CD4-positive, alpha-beta memory T cell (primary cell): ENCODE data around the gene OSTC. TPM values are rescaled to one million over a fixed set of nuclear protein-coding genes. Genes with fewer than 3 reads are reported as not detected.
A peak's percentile ranks its signal among the peaks of the same experiment; 100 is the strongest.

ENCODE experiments used
- CTCF ChIA-PET: fragments of 350-600 bp; sonication (Branson Sonifier 250); formaldehyde crosslinking; loops from one replicate; lab custom pipeline; 2021; ENCODE audit warnings: inconsistent platforms; ENCODE audit not compliant: partially characterized antibody; lab: Charles Lee
- POLR2A ChIA-PET: fragments of 350-600 bp; sonication (Branson Sonifier 250); formaldehyde crosslinking; loops from one replicate; lab custom pipeline; 2021; ENCODE audit not compliant: partially characterized antibody; lab: Charles Lee
- DNase-seq, 5 donors: peaks; one replicate each; pipeline versions ENCODE4 v3.0.0 to v3.0.0-alpha.2; 2020 to 2022; ENCODE audit warnings: mixed read lengths in 1 of 5
- H3K27ac ChIP-seq: one replicate; pipeline ENCODE4 v1.7.0; 2013; ENCODE audit warnings: low read depth, low read length
- H3K27me3 ChIP-seq: 2 replicates; pipeline ENCODE4 v1.7.0; 2013; ENCODE audit warnings: mild to moderate bottlenecking, low read length, moderate library complexity; ENCODE audit not compliant: insufficient read depth
- H3K36me3 ChIP-seq: 2 replicates; pipeline ENCODE4 v1.7.0; 2013; ENCODE audit warnings: mild to moderate bottlenecking, low read length, moderate library complexity; ENCODE audit not compliant: insufficient read depth
- H3K4me1 ChIP-seq: 2 replicates; pipeline ENCODE4 v1.7.0; 2013; ENCODE audit warnings: mild to moderate bottlenecking, low read length, moderate library complexity; ENCODE audit not compliant: insufficient read depth
- H3K4me3 ChIP-seq, 2 donors: one replicate each; pipeline ENCODE4 v1.7.0; 2013; ENCODE audit warnings: low read length in 2 of 2, mild to moderate bottlenecking in 1 of 2
- H3K9me3 ChIP-seq, 2 donors: one replicate each; pipeline ENCODE4 v1.7.0; 2013; ENCODE audit warnings: low read length in 2 of 2, control low read depth in 1 of 2; ENCODE audit not compliant: control insufficient read depth in 1 of 2
- H3K27ac Mint-ChIP-seq, 7 donors: one replicate each; pipeline ENCODE4 v1.8.0; 2020 to 2021; ENCODE audit warnings: mixed read lengths in 7 of 7, mild to moderate bottlenecking in 6 of 7, inconsistent platforms in 3 of 7, moderate library complexity in 3 of 7
- H3K27me3 Mint-ChIP-seq, 2 donors: one replicate each; pipeline ENCODE4 v1.8.0; 2020 to 2021; ENCODE audit warnings: mixed read lengths in 2 of 2
- H3K36me3 Mint-ChIP-seq, 2 donors: one replicate each; pipeline ENCODE4 v1.8.0; 2020 to 2021; ENCODE audit warnings: mixed read lengths in 2 of 2, inconsistent platforms in 1 of 2, mild to moderate bottlenecking in 1 of 2
- H3K4me1 Mint-ChIP-seq, 4 donors: one replicate each; pipeline ENCODE4 v1.8.0; 2020 to 2021; ENCODE audit warnings: mixed read lengths in 4 of 4, mild to moderate bottlenecking in 1 of 4
- H3K4me3 Mint-ChIP-seq, 8 donors: one replicate each; pipeline ENCODE4 v1.8.0; 2020 to 2021; ENCODE audit warnings: mixed read lengths in 8 of 8, mild to moderate bottlenecking in 7 of 8, moderate library complexity in 6 of 8, inconsistent platforms in 3 of 8
- H3K9me3 Mint-ChIP-seq, 8 donors: one replicate each; pipeline ENCODE4 v1.8.0; 2020 to 2021; ENCODE audit warnings: mixed read lengths in 8 of 8, mild to moderate bottlenecking in 5 of 8, inconsistent platforms in 3 of 8, moderate library complexity in 1 of 8
- intact Hi-C: fragments of 100-400 bp; cut with micrococcal nuclease; formaldehyde crosslinking; loops from one replicate; pipeline ENCODE4 v1.15.1; 2023
- polyA plus RNA-seq, 2 donors: library from polyadenylated mRNA; unstranded; fragments of 300-500 nt; fragmentation: Illumina TruSeq; gene quantifications; one replicate each; pipeline ENCODE4 v1.2.3, GENCODE V29; 2021
- total RNA-seq, 2 experiments: library from RNA; stranded (reverse); gene quantifications; one replicate each; pipeline ENCODE4 v1.2.3, GENCODE V29; 2021

Gene OSTC
- total RNA-seq, result 10 to 100 TPM; 67.9 to 72.1 TPM
- 100 to 1,000 TPM; 153 to 213 TPM for polyA plus RNA-seq

DNA sequence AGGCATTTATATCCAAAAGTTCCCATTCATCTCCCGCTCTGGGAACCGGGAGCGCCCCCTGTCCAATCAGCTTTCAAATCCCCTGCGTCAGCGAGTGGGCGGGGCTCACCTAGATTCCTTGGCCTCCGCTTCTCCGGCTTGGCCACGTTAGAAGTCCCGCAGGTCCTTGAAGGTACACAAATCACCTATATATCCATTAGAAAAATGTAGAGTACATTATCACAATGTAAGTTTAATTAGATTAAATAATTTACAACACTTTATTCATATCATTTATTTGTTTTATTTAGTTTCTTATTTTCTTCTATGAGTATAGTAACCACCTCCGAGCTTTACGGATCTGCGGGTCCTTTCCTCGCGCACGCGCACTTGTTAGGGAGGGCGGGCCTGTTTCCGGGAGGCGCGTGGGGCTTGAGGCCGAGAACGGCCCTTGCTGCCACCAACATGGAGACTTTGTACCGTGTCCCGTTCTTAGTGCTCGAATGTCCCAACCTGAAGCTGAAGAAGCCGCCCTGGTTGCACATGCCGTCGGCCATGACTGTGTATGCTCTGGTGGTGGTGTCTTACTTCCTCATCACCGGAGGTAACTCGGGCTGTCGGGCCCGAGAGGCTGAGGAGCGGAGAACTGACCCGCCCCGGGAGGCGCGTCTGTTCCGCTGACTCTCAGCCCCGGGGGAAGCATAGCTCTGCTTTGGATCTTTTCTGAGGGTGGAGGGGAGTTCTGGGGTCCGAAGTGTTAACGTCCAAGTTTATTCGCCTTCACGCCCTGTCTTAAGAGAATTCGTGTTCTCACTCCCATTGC lies at the start of gene OSTC:
Gene OSTC (plus strand): TSS at position 388 of the 802 bp plus-strand sequence. CDS start 57 bp downstream, at position 445.
- Histone ChIP-seq H3K36me3 (no peaks in the 10 kb centered on the region), H3K27me3 (no peaks in the 10 kb centered on the region), H3K9me3 (no peaks in the 10 kb centered on the region), H3K27ac (peak within 1 kb of the TSS; percentile 98), H3K4me3 (peak within 1 kb of the TSS; percentile 77 to 86), H3K4me1 (peaks cover 37% of the 10 kb centered on the region)
- peak; percentile 91 to 95 (median 93) for DNase-seq
- Mint-ChIP-seq H3K9me3 (peaks cover 0 to 2% (median 0%) of the 10 kb centered on the region in 8 donors), H3K4me3 (peak within 1 kb of the TSS; percentile 93 to 99 (median 98)), H3K27ac (peak within 1 kb of the TSS; percentile 98 to 99 (median 99)), H3K4me1 (peaks cover 23 to 50% (median 37%) of the 10 kb centered on the region in 4 donors), H3K36me3 (peaks cover 9 to 22% of the 10 kb centered on the region in 2 donors), H3K27me3 (no peaks in the 10 kb centered on the region)
- POLR2A ChIA-PET, result interaction anchor here (0.6 to 3.6 kb wide), 11 partner anchors 13 to 930 kb away, joined by 3 to 40 read pairs (median 4); partner anchors contain the start of genes CYP2U1, PAPSS1 and RPL34
- CTCF ChIA-PET, result interaction anchor here (0.6 to 2.5 kb wide), 2 partner anchors 631 to 1160 kb away, joined by 4 to 7 read pairs; no protein-coding TSS in a partner anchor
- intact Hi-C loops, result loop anchor here (1.0 to 10.0 kb wide), 3 partner anchors 30 to 1164 kb away; partner anchors contain the start of genes GAR1, PAPSS1 and RPL34

DNA sequence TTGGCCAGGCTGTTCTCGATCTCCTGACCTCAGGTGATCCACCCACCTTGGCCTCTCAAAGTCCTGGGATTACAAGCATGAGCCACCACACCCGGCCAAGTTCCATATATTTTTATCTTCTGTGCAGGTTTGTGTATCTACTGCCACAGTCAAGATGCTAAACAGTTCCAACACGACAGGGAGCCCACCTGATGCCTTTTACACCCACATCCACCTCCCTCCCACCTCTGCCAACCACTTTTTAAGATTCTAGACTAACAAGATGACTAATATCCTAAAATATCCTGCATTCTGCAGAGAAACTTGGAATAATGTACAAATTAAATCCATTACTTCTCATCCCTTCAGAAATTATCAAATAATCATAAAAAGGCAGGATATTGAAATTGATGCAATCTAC lies 49.3 kb upstream of the OSTC start:
- H3K36me3 Mint-ChIP-seq, result peaks cover 0 to 5% of the 10 kb centered on the region in 2 donors
- H3K36me3 ChIP-seq, result no peaks in the 10 kb centered on the region
- H3K27me3 Mint-ChIP-seq, result no peaks in the 10 kb centered on the region
- no peak overlapping the region for H3K27ac ChIP-seq
- H3K9me3 Mint-ChIP-seq, result peaks cover 0 to under 1% (median 0%) of the 10 kb centered on the region in 8 donors
- CTCF ChIA-PET, result no interaction called here
- intact Hi-C loops, result loop anchor here (1.0 kb wide), 1 partner anchor 19 kb away; the partner anchor contains the start of gene RPL34
- no peaks in the 10 kb centered on the region for H3K27me3 ChIP-seq
- H3K4me3 ChIP-seq, result no peak overlapping the region
- POLR2A ChIA-PET, result no interaction called here
- DNase-seq, result no peak
- H3K4me3 Mint-ChIP-seq, result peak overlapping the region in 5 of 8 donors; percentile 45 to 75 (median 65)
- H3K4me1 Mint-ChIP-seq, result peaks cover 13 to 22% (median 18%) of the 10 kb centered on the region in 4 donors
- peaks cover 17% of the 10 kb centered on the region for H3K4me1 ChIP-seq
- H3K27ac Mint-ChIP-seq, result peak overlapping the region; percentile 31 to 90 (median 65)
- H3K9me3 ChIP-seq, result no peaks in the 10 kb centered on the region

DNA sequence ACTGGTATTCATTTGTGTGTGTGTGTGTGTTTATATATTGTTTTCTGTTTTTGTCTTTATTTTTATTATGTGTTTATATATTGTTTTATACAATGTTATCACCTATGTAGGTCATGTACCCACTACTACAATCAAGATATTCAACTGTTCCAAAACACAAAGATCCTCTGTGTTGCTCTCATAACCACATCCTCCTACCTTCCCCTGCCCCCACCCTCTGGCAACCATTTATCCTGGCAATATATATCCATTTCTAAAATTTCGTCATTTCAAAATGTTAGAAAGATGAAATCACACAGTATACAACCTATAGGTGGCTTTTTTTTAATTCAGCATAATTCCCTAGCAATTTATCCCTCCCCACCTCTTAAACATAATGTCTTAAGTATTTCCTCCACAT lies 48.9 kb upstream of the OSTC start:
- intact Hi-C loops, result loop anchor here (1.0 kb wide), 1 partner anchor 19 kb away; the partner anchor contains the start of gene RPL34
- POLR2A ChIA-PET, result interaction anchor here (1.3 kb wide), 1 partner anchor 19 kb away, joined by 9 read pairs; the partner anchor contains the start of gene RPL34

DNA sequence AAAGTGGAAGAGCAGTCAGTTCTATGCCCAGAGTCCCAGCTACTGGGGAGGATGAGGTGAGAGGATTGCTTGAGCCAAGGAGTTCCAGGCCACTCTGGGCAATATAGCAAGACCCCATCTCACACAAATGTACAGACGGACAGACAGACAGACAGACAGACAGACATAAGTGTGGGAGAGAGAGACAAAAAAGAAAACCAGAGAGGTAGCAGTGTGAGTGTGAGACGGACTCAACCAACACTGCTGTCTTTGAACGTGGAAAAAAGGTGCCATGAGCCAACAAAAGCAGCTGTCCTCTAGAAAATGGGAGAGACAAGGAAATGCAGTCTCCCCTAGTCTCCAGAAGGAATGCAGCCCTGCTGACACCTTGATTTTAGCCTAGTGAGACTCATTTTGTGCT lies 48.2 kb upstream of the OSTC start:
- Mint-ChIP-seq H3K9me3 (peaks cover 0 to 5% (median 0%) of the 10 kb centered on the region in 8 donors), H3K36me3 (peaks cover 0 to 6% of the 10 kb centered on the region in 2 donors), H3K27me3 (no peaks in the 10 kb centered on the region), H3K4me3 (peak overlapping the region in 3 of 8 donors; percentile 47 to 75 (median 65)), H3K4me1 (peaks cover 13 to 22% (median 18%) of the 10 kb centered on the region in 4 donors), H3K27ac (peak overlapping the region in 6 of 7 donors; percentile 31 to 90 (median 66))
- peaks cover 17% of the 10 kb centered on the region for H3K4me1 ChIP-seq
- intact Hi-C loops, result loop anchor here (1.0 kb wide), 1 partner anchor 13 kb away; no protein-coding TSS in a partner anchor
- ChIA-PET CTCF (no interaction called here), POLR2A (interaction anchor here (1.3 kb wide), 1 partner anchor 18 kb away, joined by 9 read pairs; the partner anchor contains the start of gene RPL34)
- no peaks in the 10 kb centered on the region for H3K9me3 ChIP-seq
- H3K27ac ChIP-seq, result no peak overlapping the region
- H3K4me3 ChIP-seq, result no peak overlapping the region
- no peaks in the 10 kb centered on the region for H3K27me3 ChIP-seq
- no peak for DNase-seq
- H3K36me3 ChIP-seq, result no peaks in the 10 kb centered on the region

More for the DNA sequence above, 48.9 kb upstream of the OSTC start:
- Histone ChIP-seq H3K9me3 (no peaks in the 10 kb centered on the region), H3K4me1 (peaks cover 17% of the 10 kb centered on the region), H3K27me3 (no peaks in the 10 kb centered on the region), H3K27ac (no peak overlapping the region), H3K4me3 (no peak overlapping the region), H3K36me3 (no peaks in the 10 kb centered on the region)
- no peaks in the 10 kb centered on the region for H3K27me3 Mint-ChIP-seq
- H3K27ac Mint-ChIP-seq, result peak overlapping the region in 6 of 7 donors; percentile 31 to 90 (median 76)
- H3K9me3 Mint-ChIP-seq, result peaks cover 0 to 2% (median 0%) of the 10 kb centered on the region in 8 donors
- H3K36me3 Mint-ChIP-seq, result peaks cover 0 to 3% of the 10 kb centered on the region in 2 donors
- peak overlapping the region in 7 of 8 donors; percentile 19 to 75 (median 65) for H3K4me3 Mint-ChIP-seq
- H3K4me1 Mint-ChIP-seq, result peaks cover 13 to 22% (median 18%) of the 10 kb centered on the region in 4 donors
- peak in 4 of 5 donors; percentile 19 to 47 (median 38) for DNase-seq
- CTCF ChIA-PET, result no interaction called here

DNA sequence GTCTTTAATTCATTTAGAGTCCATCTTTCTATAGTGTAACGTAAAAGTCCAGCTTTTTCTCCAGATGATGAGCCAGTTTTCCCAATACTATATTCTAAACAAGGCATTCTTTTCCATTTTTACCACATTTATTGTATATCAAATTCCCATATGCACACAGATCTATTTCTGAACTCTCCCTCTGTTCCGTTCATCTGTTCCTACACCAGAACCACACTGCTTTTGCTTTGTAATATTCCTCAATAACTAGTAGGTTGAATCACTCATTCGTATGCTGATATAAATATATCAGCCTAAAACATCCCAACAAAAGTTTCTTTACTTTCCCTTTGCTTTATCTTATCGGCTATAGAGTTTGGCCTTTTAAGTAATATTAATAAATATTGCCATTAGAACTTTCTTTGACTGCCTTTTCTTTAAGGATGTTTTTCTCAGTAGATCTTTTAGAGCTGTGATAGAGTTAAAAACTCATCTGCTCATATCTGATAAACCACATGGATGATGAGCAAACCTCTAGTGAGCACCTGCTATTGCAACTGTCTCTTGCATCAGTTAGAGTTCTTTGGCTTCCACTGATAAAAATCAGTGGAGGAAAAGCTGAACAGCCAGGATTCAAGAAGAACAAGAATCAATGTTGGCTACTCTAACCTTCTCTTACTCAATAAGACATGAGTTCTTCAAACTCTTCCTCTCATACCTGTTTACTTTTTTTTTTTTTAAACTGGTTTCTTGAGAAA lies 43.2 kb upstream of the OSTC start:
- Mint-ChIP-seq H3K27me3 (no peaks in the 10 kb centered on the region), H3K4me1 (peaks cover 0 to 16% (median 2%) of the 10 kb centered on the region in 4 donors), H3K4me3 (no peak overlapping the region), H3K36me3 (peaks cover 5 to 18% of the 10 kb centered on the region in 2 donors), H3K9me3 (peaks cover 0 to 6% (median 0%) of the 10 kb centered on the region in 8 donors), H3K27ac (peak overlapping the region in 1 of 7 donors; percentile 11)
- H3K4me1 ChIP-seq, result peaks cover 2% of the 10 kb centered on the region
- H3K27ac ChIP-seq, result no peak overlapping the region
- H3K4me3 ChIP-seq, result no peak overlapping the region
- H3K36me3 ChIP-seq, result no peaks in the 10 kb centered on the region
- intact Hi-C loops, result no loop called here
- POLR2A ChIA-PET, result interaction anchor here (1.1 kb wide), 1 partner anchor 12 kb away, joined by 5 read pairs; the partner anchor contains the start of gene RPL34
- DNase-seq, result no peak
- H3K27me3 ChIP-seq, result no peaks in the 10 kb centered on the region
- H3K9me3 ChIP-seq, result no peaks in the 10 kb centered on the region
- CTCF ChIA-PET, result interaction anchor here (1.1 kb wide), 1 partner anchor 35 kb away, joined by 3 read pairs; no protein-coding TSS in a partner anchor

DNA sequence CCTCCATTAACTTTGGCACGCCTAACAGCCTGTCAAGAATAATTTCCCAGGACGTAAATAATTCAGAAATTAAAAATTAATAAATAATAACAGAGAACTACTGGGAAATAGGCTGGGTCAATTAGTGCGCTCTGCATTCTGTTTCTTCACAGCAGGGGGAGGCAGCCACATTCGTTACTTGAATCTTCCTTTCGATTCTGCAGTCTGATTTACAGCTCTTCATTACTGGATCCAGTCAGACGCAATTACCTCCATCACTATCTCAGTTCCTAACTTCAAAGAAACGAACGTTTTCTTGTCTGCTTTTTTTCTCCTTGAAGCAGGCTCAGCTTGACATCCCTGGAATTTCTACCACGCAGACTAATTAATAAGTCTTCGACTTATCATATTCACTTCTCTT lies 39.0 kb upstream of the OSTC start:
- no peak overlapping the region for H3K4me3 Mint-ChIP-seq
- intact Hi-C loops, result no loop called here
- H3K27me3 ChIP-seq, result no peaks in the 10 kb centered on the region
- no peak for DNase-seq
- H3K4me3 ChIP-seq, result no peak overlapping the region
- H3K4me1 Mint-ChIP-seq, result peaks cover 0 to 12% (median 3%) of the 10 kb centered on the region in 4 donors
- H3K9me3 Mint-ChIP-seq, result peaks cover 0 to 9% (median 3%) of the 10 kb centered on the region in 8 donors
- H3K27me3 Mint-ChIP-seq, result no peaks in the 10 kb centered on the region
- H3K36me3 ChIP-seq, result no peaks in the 10 kb centered on the region
- CTCF ChIA-PET, result interaction anchor here (1.0 kb wide), 1 partner anchor 39 kb away, joined by 3 read pairs; no protein-coding TSS in a partner anchor
- peaks cover 12 to 34% of the 10 kb centered on the region in 2 donors for H3K36me3 Mint-ChIP-seq
- H3K27ac ChIP-seq, result no peak overlapping the region
- H3K27ac Mint-ChIP-seq, result no peak overlapping the region
- POLR2A ChIA-PET, result interaction anchor here (1.1 kb wide), 1 partner anchor 9 kb away, joined by 4 read pairs; the partner anchor contains the start of gene RPL34
- no peaks in the 10 kb centered on the region for H3K4me1 ChIP-seq
- H3K9me3 ChIP-seq, result no peaks in the 10 kb centered on the region
